IMR-90 (cell line): ENCODE measurements around the gene BAHD1.

ENCODE experiments used
- CEBPB ChIP-seq: IDR thresholded peaks from 2 replicates; pipeline ENCODE4 v1.6.1; 2012; ENCODE audit warnings: low read depth, low read length, improper control_type of control experiment
- CHD1 ChIP-seq: IDR thresholded peaks from 2 replicates; pipeline ENCODE4 v1.6.1; 2012; ENCODE audit warnings: low read depth, low read length, improper control_type of control experiment
- CTCF ChIP-seq: conservative IDR thresholded peaks from 2 replicates; pipeline ENCODE4 v1.5.1; 2012; ENCODE audit warnings: mild to moderate bottlenecking, low read depth, low read length, improper control_type of control experiment
- FOS ChIP-seq: fragments of 150-350 bp; IDR thresholded peaks from 2 replicates; pipeline ENCODE4 v1.6.1; 2016; ENCODE audit warnings: low read depth, low read length
- POLR2A ChIP-seq: IDR thresholded peaks from 2 replicates; pipeline ENCODE4 v1.6.1; 2012; ENCODE audit warnings: mild to moderate bottlenecking, low read depth, low read length
- SMC3 ChIP-seq: fragments of 150-350 bp; IDR thresholded peaks from 2 replicates; pipeline ENCODE4 v1.6.1; 2016; ENCODE audit warnings: low read depth, mild to moderate bottlenecking, antibody characterized with exemption, low read length, moderate library complexity

GRCh38 chr15:40413036-40413435, 27.7 kb upstream of the BAHD1 start:
- TF ChIP-seq CTCF = no peak
- TF ChIP-seq SMC3 = no peak
- TF ChIP-seq POLR2A = no peak
- no peak for TF ChIP-seq FOS
- TF ChIP-seq CHD1 = no peak
- TF ChIP-seq CEBPB = no peak
